ENCODE data around the gene SYNE1.

The SYNE1 gene

DNA sequence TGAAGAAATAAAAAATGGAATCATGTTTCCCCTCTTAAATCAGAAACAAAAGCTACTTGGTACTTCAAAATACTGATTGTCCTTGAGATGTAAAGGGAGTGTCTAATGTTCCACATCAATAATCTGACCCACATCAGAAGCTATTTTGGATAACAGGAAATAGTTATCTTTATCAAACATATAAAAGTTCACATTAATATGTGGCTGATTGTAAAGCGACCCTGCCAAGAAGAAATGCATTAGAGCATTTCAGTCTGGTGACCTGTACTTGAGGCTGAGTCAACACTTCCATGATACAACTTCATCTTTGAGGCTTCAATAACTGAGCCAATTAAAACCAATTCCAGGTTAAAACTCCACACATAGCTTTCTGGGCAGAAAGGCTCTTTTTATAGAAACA lies 31.8 kb downstream of the SYNE1 start:
- Mint-ChIP-seq H3K4me3 (no peak overlapping the region), H3K9me3 (no peaks in the 10 kb centered on the region), H3K27me3 (ENCODE audit: low read depth, poor library complexity) (peaks cover 14% of the 10 kb centered on the region), H3K36me3 (ENCODE audit: low read depth) (no peaks in the 10 kb centered on the region), H3K27ac (no peak overlapping the region), H3K4me1 (no peaks in the 10 kb centered on the region)
- no peak for DNase-seq
- TF ChIP-seq, protein P1, sequence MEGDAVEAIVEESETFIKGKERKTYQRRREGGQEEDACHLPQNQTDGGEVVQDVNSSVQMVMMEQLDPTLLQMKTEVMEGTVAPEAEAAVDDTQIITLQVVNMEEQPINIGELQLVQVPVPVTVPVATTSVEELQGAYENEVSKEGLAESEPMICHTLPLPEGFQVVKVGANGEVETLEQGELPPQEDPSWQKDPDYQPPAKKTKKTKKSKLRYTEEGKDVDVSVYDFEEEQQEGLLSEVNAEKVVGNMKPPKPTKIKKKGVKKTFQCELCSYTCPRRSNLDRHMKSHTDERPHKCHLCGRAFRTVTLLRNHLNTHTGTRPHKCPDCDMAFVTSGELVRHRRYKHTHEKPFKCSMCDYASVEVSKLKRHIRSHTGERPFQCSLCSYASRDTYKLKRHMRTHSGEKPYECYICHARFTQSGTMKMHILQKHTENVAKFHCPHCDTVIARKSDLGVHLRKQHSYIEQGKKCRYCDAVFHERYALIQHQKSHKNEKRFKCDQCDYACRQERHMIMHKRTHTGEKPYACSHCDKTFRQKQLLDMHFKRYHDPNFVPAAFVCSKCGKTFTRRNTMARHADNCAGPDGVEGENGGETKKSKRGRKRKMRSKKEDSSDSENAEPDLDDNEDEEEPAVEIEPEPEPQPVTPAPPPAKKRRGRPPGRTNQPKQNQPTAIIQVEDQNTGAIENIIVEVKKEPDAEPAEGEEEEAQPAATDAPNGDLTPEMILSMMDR (IDR thresholded peaks at IDR 0.05): no peak

DNA sequence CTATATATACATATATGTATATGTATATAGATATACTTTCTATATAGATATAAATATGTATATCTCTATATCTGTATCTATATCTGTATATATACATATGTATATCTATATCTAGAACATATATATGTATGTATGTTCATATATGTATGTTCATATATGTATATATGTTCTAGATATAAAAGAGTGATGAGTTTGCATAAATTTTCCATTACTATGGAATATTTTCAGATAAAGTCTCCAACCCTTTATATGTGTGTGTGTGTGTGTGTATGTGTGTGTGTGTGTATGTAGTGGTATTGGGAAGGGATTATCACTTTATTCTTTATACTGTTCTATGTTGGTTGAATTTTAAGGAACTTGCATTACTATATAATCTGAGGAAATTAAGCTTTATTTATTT lies 33.3 kb downstream of the SYNE1 start:
- peaks cover 14% of the 10 kb centered on the region for H3K27me3 Mint-ChIP-seq (ENCODE audit: low read depth, poor library complexity)

DNA sequence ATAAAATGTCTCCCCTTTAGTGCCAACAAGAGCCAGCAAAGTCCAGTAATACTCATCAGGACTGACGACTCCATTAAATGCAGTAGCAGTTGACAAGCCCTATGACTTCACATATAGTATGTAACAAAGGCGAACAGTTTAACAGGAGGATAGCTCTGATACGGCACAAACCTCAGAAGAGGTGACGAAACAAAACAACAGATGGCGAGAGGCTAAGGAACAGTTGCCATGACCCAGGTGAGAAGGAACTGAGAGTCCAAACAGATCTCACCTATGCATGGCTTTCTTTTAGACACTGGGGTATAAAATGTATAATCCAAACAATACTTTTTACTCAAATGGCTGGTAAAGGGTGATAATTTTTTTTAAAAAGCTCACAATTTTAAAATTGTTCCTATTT lies 37.1 kb downstream of the SYNE1 start:
- Mint-ChIP-seq H3K27me3 (ENCODE audit: low read depth, poor library complexity) (peaks cover 14% of the 10 kb centered on the region), H3K4me3 (no peak overlapping the region), H3K36me3 (ENCODE audit: low read depth) (no peaks in the 10 kb centered on the region), H3K9me3 (no peaks in the 10 kb centered on the region), H3K4me1 (no peaks in the 10 kb centered on the region), H3K27ac (no peak overlapping the region)
- TF ChIP-seq, protein P1 (IDR thresholded peaks at IDR 0.05): no peak
- DNase-seq: no peak

More for the DNA sequence above, 33.3 kb downstream of the SYNE1 start:
- no peaks in the 10 kb centered on the region for H3K4me1 Mint-ChIP-seq
- DNase-seq: no peak
- H3K4me3 Mint-ChIP-seq: no peak overlapping the region
- H3K36me3 Mint-ChIP-seq (ENCODE audit: low read depth): no peaks in the 10 kb centered on the region
- H3K9me3 Mint-ChIP-seq: no peaks in the 10 kb centered on the region
- H3K27ac Mint-ChIP-seq: no peak overlapping the region
- TF ChIP-seq, protein P1 (IDR thresholded peaks at IDR 0.05): no peak

DNA sequence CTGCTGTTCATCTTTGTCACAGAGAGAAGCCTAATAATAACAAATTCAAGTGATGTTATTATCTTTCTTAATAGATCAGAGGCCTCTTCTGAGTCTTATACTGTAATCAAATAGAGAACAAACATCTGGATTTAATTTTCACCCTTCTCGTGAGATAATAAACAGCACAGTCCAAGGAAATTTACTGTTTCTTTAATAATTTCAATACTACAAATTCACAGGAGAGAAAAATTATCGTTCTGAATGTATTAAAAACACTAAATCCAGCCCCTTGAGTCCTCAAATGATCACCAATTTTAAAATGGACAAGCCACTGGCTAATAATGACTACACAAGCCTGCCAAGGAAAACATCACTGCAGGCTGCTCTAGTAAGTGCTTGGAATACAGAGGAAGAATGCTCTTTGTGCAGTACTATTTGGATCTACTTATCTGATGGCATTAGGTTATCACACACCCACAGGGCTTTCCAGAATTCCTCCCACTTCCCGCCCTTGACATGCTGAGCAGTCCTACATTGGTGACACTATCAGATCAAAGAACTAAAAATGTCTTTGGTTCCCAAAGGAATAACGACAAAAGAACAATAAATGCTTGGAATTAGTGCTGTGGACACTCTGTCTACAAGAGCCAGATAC lies 38.1 kb downstream of the SYNE1 start:
- Mint-ChIP-seq H3K4me1 (no peaks in the 10 kb centered on the region), H3K9me3 (no peaks in the 10 kb centered on the region)

DNA sequence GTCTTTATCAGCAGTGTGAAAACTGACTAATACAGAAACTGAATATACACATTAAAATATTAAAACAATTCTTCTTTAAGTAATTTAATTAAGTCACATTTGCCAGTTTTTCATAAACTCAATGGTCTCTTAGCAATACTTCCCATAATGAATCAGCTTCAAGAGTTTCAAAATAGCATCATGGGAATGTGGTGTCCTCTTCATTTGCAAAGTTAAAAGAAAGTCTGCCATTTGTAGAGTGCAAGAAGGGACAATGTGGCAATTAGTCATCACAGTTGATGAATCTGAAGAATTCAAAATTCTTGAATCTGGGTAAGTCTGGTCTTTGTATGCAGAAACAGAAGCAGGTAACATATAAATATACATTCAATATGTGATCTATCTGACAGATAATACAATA lies 38.7 kb downstream of the SYNE1 start:
- TF ChIP-seq, protein P1 (IDR thresholded peaks at IDR 0.05): no peak
- Mint-ChIP-seq H3K27me3 (ENCODE audit: low read depth, poor library complexity) (peaks cover 14% of the 10 kb centered on the region), H3K4me1 (no peaks in the 10 kb centered on the region), H3K27ac (no peak overlapping the region), H3K4me3 (no peak overlapping the region), H3K36me3 (ENCODE audit: low read depth) (no peaks in the 10 kb centered on the region), H3K9me3 (no peaks in the 10 kb centered on the region)
- no peak for DNase-seq

More for the DNA sequence above, 38.1 kb downstream of the SYNE1 start:
- TF ChIP-seq, protein P1 (IDR thresholded peaks at IDR 0.05): no peak
- no peaks in the 10 kb centered on the region for H3K36me3 Mint-ChIP-seq (ENCODE audit: low read depth)
- DNase-seq: no peak
- no peak overlapping the region for H3K27ac Mint-ChIP-seq
- H3K27me3 Mint-ChIP-seq (ENCODE audit: low read depth, poor library complexity): peaks cover 14% of the 10 kb centered on the region
- no peak overlapping the region for H3K4me3 Mint-ChIP-seq

DNA sequence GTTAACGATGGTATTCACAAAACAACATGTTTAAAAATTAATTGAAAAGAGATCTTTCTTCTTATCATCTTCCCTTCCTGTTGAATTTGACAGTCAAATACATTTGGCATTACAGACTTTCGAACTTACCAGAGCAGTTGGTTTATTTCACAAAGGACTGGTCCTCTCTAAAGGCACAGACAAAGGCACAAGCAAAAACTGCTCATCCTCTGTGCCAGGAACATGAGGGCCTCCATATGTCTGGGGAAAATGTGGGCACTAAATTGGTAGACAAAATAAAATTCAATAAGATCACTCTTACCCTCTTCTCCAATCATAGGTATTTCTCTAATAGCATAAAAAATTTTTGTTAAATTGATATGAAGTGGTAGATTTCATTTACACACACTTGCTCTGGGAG lies 40.4 kb downstream of the SYNE1 start:
- H3K4me1 Mint-ChIP-seq: no peaks in the 10 kb centered on the region
- no peak overlapping the region for H3K4me3 Mint-ChIP-seq
- peaks cover 6% of the 10 kb centered on the region for H3K27me3 Mint-ChIP-seq (ENCODE audit: low read depth, poor library complexity)
- no peak overlapping the region for H3K27ac Mint-ChIP-seq
- H3K9me3 Mint-ChIP-seq: no peaks in the 10 kb centered on the region
- TF ChIP-seq, protein P1 (IDR thresholded peaks at IDR 0.05): no peak
- no peaks in the 10 kb centered on the region for H3K36me3 Mint-ChIP-seq (ENCODE audit: low read depth)
- no peak for DNase-seq

All from nephron progenitor cell (in vitro differentiated cells).